Cardiac septum (tissue), 1 donor: ENCODE results near the gene MCF2. TPM values are rescaled to one million over a fixed set of nuclear protein-coding genes. Genes with fewer than 3 reads are reported as not detected.

Experiments
- total RNA-seq: library from RNA; stranded (reverse); fragmentation: NEBNext Ultra II Directional; extraction: Animal tissue kit (Norgen Biotek cat#: 25700); gene quantifications from one replicate; pipeline ENCODE4 v1.2.1, GENCODE V29; 2021
- donor health status: DM: no; HTN: no; CAD: no.

MCF2 gene
- total RNA-seq, 1 donor from 2014 or later = 0.65 TPM

Other genes with a start within 250 kb of the MCF2 start
- gene F9, start 177.4 kb downstream of the MCF2 start, total RNA-seq = not detected
- gene ATP11C, start 224.9 kb upstream of the MCF2 start, total RNA-seq = 5.8 TPM